H1 (cell line): ENCODE data around the gene TMEM200B. TPM values are rescaled to one million over a fixed set of nuclear protein-coding genes. Genes with fewer than 3 reads are reported as not detected.
"Not testable (repeated sequence)": the region's sequence is repeated elsewhere in the genome, so short reads cannot be mapped to it uniquely, and the experiment has no call there.

Experiments
- CTCF ChIA-PET: fragments of 300-600 bp; sonication (Branson Sonifier 250); formaldehyde crosslinking; loops from one replicate; lab custom pipeline; 2021; ENCODE audit not compliant: partially characterized antibody; lab: Charles Lee
- POLR2A ChIA-PET: fragments of 300-600 bp; sonication (Branson Sonifier 250); formaldehyde crosslinking; loops from one replicate; lab custom pipeline; 2021; ENCODE audit warnings: inconsistent platforms; ENCODE audit not compliant: partially characterized antibody; lab: Charles Lee
- DNase-seq, 2 experiments: peaks; one replicate each; pipeline versions ENCODE4 v3.0.0 to v3.0.0-alpha.2; 2010 to 2022; ENCODE audit warnings: low spot score in 2 of 2, low read depth in 1 of 2, mixed read lengths in 1 of 2
- FAIRE-seq: peaks from 2 replicates; lab custom pipeline; 2011; peaks lifted over from hg19 to GRCh38; lab: Jason Lieb, UNC
- H2AFZ ChIP-seq: 2 replicates; pipeline ENCODE4 v1.8.1; 2012; ENCODE audit warnings: low read length, inconsistent platforms
- H2AK5ac ChIP-seq: 2 replicates; pipeline ENCODE4 v1.6.1; 2013; ENCODE audit warnings: low read depth, low read length
- H2BK120ac ChIP-seq: replicated peaks from 2 replicates; pipeline ENCODE3; 2013; ENCODE audit warnings: low read depth, low read length, inconsistent platforms
- H2BK12ac ChIP-seq: 2 replicates; pipeline ENCODE4 v1.6.1; 2013; ENCODE audit warnings: low read depth, low read length
- H2BK15ac ChIP-seq: 2 replicates; pipeline ENCODE4 v1.6.1; 2013; ENCODE audit warnings: low read length
- H2BK20ac ChIP-seq: 2 replicates; pipeline ENCODE4 v1.6.1; 2013; ENCODE audit warnings: low read length
- H2BK5ac ChIP-seq: 2 replicates; pipeline ENCODE4 v1.6.1; 2013; ENCODE audit warnings: low read depth, low read length
- H3K14ac ChIP-seq: 2 replicates; pipeline ENCODE4 v1.6.1; 2013; ENCODE audit warnings: inconsistent platforms; ENCODE audit not compliant: insufficient read length
- H3K18ac ChIP-seq: 2 replicates; pipeline ENCODE4 v1.6.1; 2013; ENCODE audit warnings: low read length; ENCODE audit errors: extremely low read depth
- H3K23ac ChIP-seq: 2 replicates; pipeline ENCODE4 v1.6.1; 2013; ENCODE audit warnings: inconsistent platforms; ENCODE audit not compliant: insufficient read length
- H3K23me2 ChIP-seq: 2 replicates; pipeline ENCODE4 v1.6.1; 2013; ENCODE audit warnings: low read depth, low read length
- H3K27ac ChIP-seq: 2 replicates; pipeline ENCODE4 v1.6.1; 2011; ENCODE audit warnings: low read depth, low read length, inconsistent platforms
- H3K27me3 ChIP-seq, 4 experiments: replicated peaks in 1 of 4; 1 replicate in 1 of 4; 2 replicates in 3 of 4; pipeline versions ENCODE4 v1.6.1 to v1.8.1; 2011 to 2013; ENCODE audit warnings: low read length in 3 of 4, mild to moderate bottlenecking in 3 of 4, inconsistent platforms in 2 of 4, mixed read lengths in 2 of 4, moderate library complexity in 1 of 4; ENCODE audit not compliant: control insufficient read depth in 3 of 4, insufficient read depth in 3 of 4; ENCODE audit errors: extremely low read depth in 1 of 4
- H3K36me3 ChIP-seq, 4 experiments: 2 replicates each; pipeline versions ENCODE4 v1.6.1 to v1.8.1; 2011 to 2013; ENCODE audit warnings: mild to moderate bottlenecking in 4 of 4, low read length in 3 of 4, moderate library complexity in 2 of 4, control low read depth in 1 of 4, inconsistent platforms in 1 of 4; ENCODE audit not compliant: insufficient read depth in 4 of 4, control insufficient read depth in 2 of 4
- H3K4ac ChIP-seq: replicated peaks from 2 replicates; pipeline ENCODE3; 2013; ENCODE audit warnings: low read length, low read depth, mixed read lengths, inconsistent platforms; ENCODE audit not compliant: insufficient read length
- H3K4me1 ChIP-seq, 4 experiments: replicated peaks in 1 of 4; 1 replicate in 1 of 4; 2 replicates in 3 of 4; pipeline versions ENCODE4 v1.6.1 to v1.8.1; 2011 to 2013; ENCODE audit warnings: low read length in 3 of 4, inconsistent platforms in 2 of 4, mixed read lengths in 1 of 4; ENCODE audit not compliant: insufficient read depth in 4 of 4, control insufficient read depth in 3 of 4
- H3K4me2 ChIP-seq, 2 experiments: 2 replicates each; pipeline versions ENCODE4 v1.6.1 to v1.8.1; 2011 to 2013; ENCODE audit warnings: low read depth in 2 of 2, low read length in 2 of 2, control low read depth in 1 of 2, inconsistent platforms in 1 of 2, mild to moderate bottlenecking in 1 of 2; ENCODE audit not compliant: insufficient read depth in 1 of 2
- H3K4me3 ChIP-seq, 4 experiments: fragments of 200-600, 300-600 bp in 1 of 4; sonication (generic), shearing (Covaris generic), sonication (Bioruptor Twin) in 1 of 4; 2 replicates each; pipeline versions ENCODE4 v1.5.1 to v1.8.1; 2011 to 2016; ENCODE audit warnings: low read length in 4 of 4, low read depth in 3 of 4, control low read depth in 2 of 4, inconsistent platforms in 2 of 4, mild to moderate bottlenecking in 2 of 4, mixed read lengths in 1 of 4, moderate library complexity in 1 of 4; ENCODE audit not compliant: insufficient read depth in 2 of 4; ENCODE audit errors: extremely low read depth in 1 of 4
- H3K56ac ChIP-seq: replicated peaks from 2 replicates; pipeline ENCODE3; 2013; ENCODE audit warnings: low read depth, mild to moderate bottlenecking, mixed read lengths, low read length, inconsistent platforms; ENCODE audit not compliant: insufficient read length
- H3K79me1 ChIP-seq: 2 replicates; pipeline ENCODE4 v1.6.1; 2013; ENCODE audit warnings: low read depth, low read length, control low read depth
- H3K79me2 ChIP-seq, 2 experiments: 2 replicates each; pipeline versions ENCODE4 v1.6.1 to v1.8.1; 2012 to 2013; ENCODE audit warnings: low read length in 2 of 2, mild to moderate bottlenecking in 2 of 2, inconsistent platforms in 1 of 2; ENCODE audit not compliant: insufficient read depth in 2 of 2, control insufficient read depth in 1 of 2
- H3K9ac ChIP-seq, 4 experiments: replicated peaks in 1 of 4; 1 replicate in 1 of 4; 2 replicates in 3 of 4; pipeline versions ENCODE4 v1.6.1 to v1.8.1; 2011 to 2013; ENCODE audit warnings: low read depth in 3 of 4, low read length in 3 of 4, control low read depth in 2 of 4, mild to moderate bottlenecking in 2 of 4, moderate library complexity in 2 of 4, inconsistent platforms in 1 of 4; ENCODE audit errors: extremely low read depth in 1 of 4
- H3K9me3 ChIP-seq, 2 experiments: 2 replicates each; pipeline versions ENCODE4 v1.6.1 to v1.8.1; 2012 to 2013; ENCODE audit warnings: mild to moderate bottlenecking in 2 of 2, moderate library complexity in 2 of 2, control low read depth in 1 of 2, inconsistent platforms in 1 of 2, low read depth in 1 of 2, low read length in 1 of 2, mixed read lengths in 1 of 2; ENCODE audit not compliant: insufficient read depth in 2 of 2
- H4K20me1 ChIP-seq, 2 experiments: replicated peaks in 1 of 2; 2 replicates each; pipeline versions ENCODE3 to v1.8.1; 2011 to 2013; ENCODE audit warnings: inconsistent platforms in 2 of 2, low read length in 2 of 2, mild to moderate bottlenecking in 1 of 2; ENCODE audit not compliant: insufficient read depth in 2 of 2, control insufficient read depth in 1 of 2
- H4K5ac ChIP-seq: 2 replicates; pipeline ENCODE4 v1.6.1; 2013; ENCODE audit warnings: low read length, low read depth, mixed read lengths, inconsistent platforms; ENCODE audit not compliant: insufficient read length
- H4K8ac ChIP-seq: 2 replicates; pipeline ENCODE4 v1.8.0; 2013; ENCODE audit warnings: mild to moderate bottlenecking, moderate library complexity, low read length, inconsistent platforms; ENCODE audit not compliant: insufficient read depth; ENCODE audit errors: extremely low read depth
- H4K91ac ChIP-seq: replicated peaks from 2 replicates; pipeline ENCODE3; 2013; ENCODE audit warnings: low read length, mixed read lengths, inconsistent platforms; ENCODE audit not compliant: insufficient read length
- WGBS, 2 experiments: shearing (Covaris generic) in 1 of 2; methylation state at CpG; one replicate each; pipeline versions ENCODE4 v1.1.6 to v1.1.7; 2013 to 2015; ENCODE audit warnings: low lambda C conversion rate in 2 of 2, mixed read lengths in 2 of 2, inconsistent platforms in 1 of 2, low coverage in 1 of 2, missing lambda C conversion rate in 1 of 2; ENCODE audit not compliant: insufficient replicate concordance in 2 of 2, insufficient coverage in 1 of 2, insufficient read length in 1 of 2; ENCODE audit errors: extremely low coverage in 1 of 2, missing lambda C conversion rate in 1 of 2; 5-methylcytosine and 5-hydroxymethylcytosine counted together
- polyA plus RNA-seq, 7 experiments: library from polyadenylated mRNA; depleted of rRNA in 3 of 7; stranded (reverse) in 5 of 7; unstranded in 2 of 7; fragments of >200 nt in 5 of 7; fragments of 200-250 nt in 2 of 7; gene quantifications; 1 replicate in 5 of 7; 2 replicates in 1 of 7; 4 replicates in 1 of 7; pipeline versions ENCODE4 v1.2.1 to v1.2.3, GENCODE V29; 2011 to 2013; ENCODE audit warnings: missing spikeins in 2 of 7, mixed read lengths in 2 of 7
- total RNA-seq: library from RNA; stranded (reverse); fragmentation: NEBNext Ultra II Directional; extraction: Animal tissue kit (Norgen Biotek cat#: 25700); gene quantifications from 2 replicates; pipeline ENCODE4 v1.2.1, GENCODE V29; 2021

The TMEM200B gene
- total and polyA plus RNA-seq, 2 of the 8 experiments (the other 6 are each of a cell fraction or from before 2014, with no cell fraction given), result 4.9 to 11.0 TPM

GRCh38 chr1:29079916-29080629, 43.6 kb downstream of the TMEM200B start:
- POLR2A ChIA-PET, result interaction anchor here (0.6 to 0.7 kb wide), 2 partner anchors 12 to 42 kb away, joined by 3 read pairs; no protein-coding TSS in a partner anchor
- CTCF ChIA-PET, result interaction anchor here (0.6 to 2.1 kb wide), 2 partner anchors 37 to 295 kb away, joined by 3 to 5 read pairs; no protein-coding TSS in a partner anchor

More at GRCh38 chr1:29079916-29080629, 43.6 kb downstream of the TMEM200B start:
- not testable (repeated sequence) for H3K36me3 ChIP-seq, H3K79me2 ChIP-seq, H3K9me3 ChIP-seq, H3K79me1 ChIP-seq, H3K27ac ChIP-seq, H3K18ac ChIP-seq, H2AFZ ChIP-seq, H4K8ac ChIP-seq, H3K14ac ChIP-seq, H2BK5ac ChIP-seq, H3K4me2 ChIP-seq, H3K23ac ChIP-seq, H2AK5ac ChIP-seq, H3K4me3 ChIP-seq, DNase-seq, H2BK15ac ChIP-seq, H4K91ac ChIP-seq, H3K23me2 ChIP-seq, H3K4ac ChIP-seq, H4K20me1 ChIP-seq, H3K56ac ChIP-seq, FAIRE-seq, H4K5ac ChIP-seq, H2BK120ac ChIP-seq, H2BK20ac ChIP-seq, H3K27me3 ChIP-seq, H3K4me1 ChIP-seq, H2BK12ac ChIP-seq, H3K9ac ChIP-seq
- WGBS, 2 experiments, result 87% methylated on average over 16 of the region's 16 CpGs; no CpG with 5 or more reads in 1 of the 2 experiments
